GM12878 (cell line): ENCODE data around the gene CA5A. TPM values are rescaled to one million over a fixed set of nuclear protein-coding genes. Genes with fewer than 3 reads are reported as not detected.

Source experiments
- ATAC-seq: fragments of 200-7000 bp; cut with Tn5 transposase; 3 replicates; pipeline ENCODE4 v1.9.1; 2020; ENCODE audit warnings: mild to moderate bottlenecking, moderate library complexity
- BruUV-seq: library from RNA; stranded (reverse); fragments of 400-500 nt; replicated peaks from 2 replicates; lab custom pipeline; 2021; lab: Mats Ljungman, UMichigan
- CTCF ChIA-PET: fragments of 300-600 bp; sonication (Branson Sonifier 250); formaldehyde crosslinking; extraction: SDS; loops from one replicate; lab custom pipeline; 2021; ENCODE audit warnings: inconsistent platforms; lab: Yijun Ruan, JAX
- POLR2A ChIA-PET: fragments of 350-600 bp; formaldehyde crosslinking; extraction: SDS; loops from one replicate; lab custom pipeline; 2021; ENCODE audit warnings: inconsistent platforms; lab: Charles Lee
- RAD21 ChIA-PET: fragments of 300-600 bp; sonication (Branson Sonifier 250); formaldehyde crosslinking; loops from one replicate; lab custom pipeline; 2023; ENCODE audit warnings: antibody characterized with exemption; ENCODE audit not compliant: unreplicated experiment; lab: Charles Lee
- SMC1A ChIA-PET: fragments of 300-600 bp; sonication (Branson Sonifier 250); formaldehyde crosslinking; loops from one replicate; lab custom pipeline; 2023; ENCODE audit not compliant: unreplicated experiment, uncharacterized antibody; lab: Charles Lee
- DNase-seq: peaks from one replicate; pipeline ENCODE4 v3.0.0-alpha.2; 2011; ENCODE audit warnings: low read depth, low spot score
- FAIRE-seq: peaks from 3 replicates; lab custom pipeline; 2011; peaks lifted over from hg19 to GRCh38; lab: Jason Lieb, UNC
- H2AFZ ChIP-seq: 2 replicates; pipeline ENCODE4 v1.6.0; 2011; ENCODE audit warnings: low read depth, low read length, control low read depth; ENCODE audit not compliant: control insufficient read depth
- H3K27ac ChIP-seq: 2 replicates; pipeline ENCODE4 v1.5.1; 2011; ENCODE audit warnings: control low read depth; ENCODE audit not compliant: control insufficient read depth, insufficient read depth
- H3K27me3 ChIP-seq, 2 experiments: replicated peaks in 1 of 2; 2 replicates each; pipeline versions ENCODE4 v1.6.0 to v1.6.1; 2011; ENCODE audit warnings: low read length in 1 of 2; ENCODE audit not compliant: control insufficient read depth in 2 of 2, insufficient read depth in 2 of 2
- H3K36me3 ChIP-seq, 2 experiments: 2 replicates each; pipeline ENCODE4 v1.5.1; 2011; ENCODE audit warnings: low read length in 1 of 2; ENCODE audit not compliant: control insufficient read depth in 2 of 2, insufficient read depth in 2 of 2
- H3K4me1 ChIP-seq: 2 replicates; pipeline ENCODE4 v1.6.1; 2011; ENCODE audit warnings: mild to moderate bottlenecking, low read length, moderate library complexity, mixed read lengths; ENCODE audit not compliant: control insufficient read depth, insufficient read depth
- H3K4me2 ChIP-seq: 2 replicates; pipeline ENCODE4 v1.6.0; 2011; ENCODE audit warnings: control low read depth; ENCODE audit not compliant: control insufficient read depth, insufficient read depth
- H3K4me3 ChIP-seq: fragments of 200-600 bp; sonication (generic); 2 replicates; pipeline ENCODE4 v1.5.1; 2016
- H3K79me2 ChIP-seq: 2 replicates; pipeline ENCODE4 v1.6.0; 2011; ENCODE audit warnings: low read length; ENCODE audit not compliant: control insufficient read depth, insufficient read depth
- H3K9ac ChIP-seq: 2 replicates; pipeline ENCODE4 v1.8.0; 2011; ENCODE audit warnings: low read length, control low read depth, mixed read lengths; ENCODE audit not compliant: control insufficient read depth, insufficient read depth
- H3K9me3 ChIP-seq: replicated peaks from 3 replicates; pipeline ENCODE4 v1.5.1; 2011; ENCODE audit warnings: mild to moderate bottlenecking, low read length; ENCODE audit not compliant: control insufficient read depth, insufficient read depth
- H4K20me1 ChIP-seq: 2 replicates; pipeline ENCODE4 v1.6.0; 2011; ENCODE audit not compliant: control insufficient read depth, insufficient read depth
- BCL3 ChIP-seq: IDR thresholded peaks from 2 replicates; pipeline ENCODE4 v1.6.1; 2011; ENCODE audit warnings: borderline replicate concordance, low read depth, mild to moderate bottlenecking, moderate library complexity, low read length; ENCODE audit not compliant: insufficient read depth, poor library complexity, severe bottlenecking
- BCLAF1 ChIP-seq: fragments of 450-650 bp; IDR thresholded peaks from 2 replicates; pipeline ENCODE4 v1.6.1; 2017; ENCODE audit warnings: antibody characterized with exemption, mild to moderate bottlenecking, moderate library complexity
- JUND ChIP-seq: IDR thresholded peaks from 2 replicates; pipeline ENCODE4 v1.6.1; 2012; ENCODE audit warnings: low read depth, mild to moderate bottlenecking, low read length, improper control_type of control experiment, moderate library complexity
- MTA3 ChIP-seq: IDR thresholded peaks from 2 replicates; pipeline ENCODE4 v1.6.1; 2012; ENCODE audit warnings: low read length, inconsistent platforms, borderline replicate concordance
- NFXL1 ChIP-seq: fragments of 450-650 bp; IDR thresholded peaks from 2 replicates; pipeline ENCODE4 v1.6.1; 2017; ENCODE audit warnings: antibody characterized with exemption, mild to moderate bottlenecking, borderline replicate concordance
- NFYA ChIP-seq: IDR thresholded peaks from 2 replicates; pipeline ENCODE4 v1.6.1; 2011; ENCODE audit warnings: low read depth, mild to moderate bottlenecking, low read length, improper control_type of control experiment, borderline replicate concordance
- NFYB ChIP-seq: IDR thresholded peaks from 2 replicates; pipeline ENCODE4 v1.6.1; 2011; ENCODE audit warnings: low read depth, mild to moderate bottlenecking, low read length, improper control_type of control experiment, moderate library complexity; ENCODE audit not compliant: insufficient read depth
- POLR2AphosphoS5 ChIP-seq: IDR thresholded peaks from 2 replicates; pipeline ENCODE4 v1.6.1; 2011; ENCODE audit warnings: mild to moderate bottlenecking, low read length, inconsistent platforms
- PRDM15 ChIP-seq: fragments of 450-650 bp; formaldehyde crosslinking; IDR thresholded peaks from 2 replicates; pipeline ENCODE4 v1.4.0; 2020; ENCODE audit warnings: mild to moderate bottlenecking, moderate library complexity
- RUNX3 ChIP-seq: IDR thresholded peaks from 2 replicates; pipeline ENCODE4 v1.6.1; 2012; ENCODE audit warnings: low read length, inconsistent platforms
- SPI1 ChIP-seq: IDR thresholded peaks from 2 replicates; pipeline ENCODE4 v1.6.1; 2011; ENCODE audit warnings: low read depth, mild to moderate bottlenecking, low read length, moderate library complexity, borderline replicate concordance; ENCODE audit not compliant: insufficient read depth
- SREBF1 ChIP-seq: IDR thresholded peaks from 2 replicates; pipeline ENCODE4 v1.6.1; 2012; ENCODE audit warnings: mild to moderate bottlenecking, low read length
- TCF7 ChIP-seq: IDR thresholded peaks from 2 replicates; pipeline ENCODE4 v1.6.1; 2014; ENCODE audit warnings: antibody characterized with exemption, borderline replicate concordance
- WGBS: methylation state at CpG from one replicate; pipeline ENCODE4 v1.1.6; 2016; ENCODE audit warnings: low lambda C conversion rate; ENCODE audit not compliant: insufficient replicate concordance, insufficient coverage; ENCODE audit errors: missing lambda C conversion rate; 5-methylcytosine and 5-hydroxymethylcytosine counted together
- in situ Hi-C: fragments of 300-500 bp; cut with MboI; formaldehyde crosslinking; loops from 9 replicates; pipeline ENCODE4 v1.14.3; 2018; ENCODE audit warnings: mixed read lengths
- intact Hi-C: fragments of 100-400 bp; cut with micrococcal nuclease; formaldehyde crosslinking; loops from one replicate; pipeline ENCODE4 v1.14.2; 2022; ENCODE audit not compliant: unreplicated experiment
- polyA plus RNA-seq, 11 experiments: library from polyadenylated mRNA; depleted of rRNA in 4 of 11; unstranded in 6 of 11; stranded (reverse) in 5 of 11; fragments of >200 nt; fragmentation: Nextera tagmentation in 4 of 11; fragmentation: Illumina TruSeq in 1 of 11; extraction: Ambion mirVana in 4 of 11; extraction: Trizol in 1 of 11; gene quantifications; 1 replicate in 1 of 11; 2 replicates in 10 of 11; pipeline versions ENCODE4 v1.2.1 to v1.2.3, GENCODE V29; 2011 to 2016; ENCODE audit warnings: inconsistent platforms in 2 of 11, missing spikeins in 2 of 11, low read depth in 1 of 11
- total RNA-seq, 4 experiments: library from RNA; depleted of rRNA in 3 of 4; stranded (reverse); fragments of >200 nt in 3 of 4; fragmentation: Illumina TruSeq in 1 of 4; extraction: Trizol in 1 of 4; gene quantifications; 2 replicates each; pipeline versions ENCODE4 v1.2.1 to v1.2.3, GENCODE V29; 2013 to 2021
- TF ChIP-seq, protein P1 (sequence below): fragments of 450-650 bp; IDR thresholded peaks from 2 replicates; pipeline ENCODE4 v1.6.1; 2017; ENCODE audit warnings: mild to moderate bottlenecking, low read depth, inconsistent platforms; ENCODE audit not compliant: poor library complexity, severe bottlenecking

CA5A gene
- total and polyA plus RNA-seq, 10 of the 15 experiments (the other 5 are each of a cell fraction or from before 2014, with no cell fraction given) = not detected

- peak overlapping the region; percentile 81 for H3K27ac ChIP-seq
- H3K4me2 ChIP-seq = peak overlapping the region; percentile 93
- H3K9me3 ChIP-seq = no peaks in the 10 kb centered on the region
- no peaks in the 10 kb centered on the region for H3K27me3 ChIP-seq
- FAIRE-seq (no peak), ATAC-seq (no peak), DNase-seq (no peak)
- RAD21 ChIA-PET = interaction anchor here (1.2 kb wide), 1 partner anchor 177 kb away, joined by 4 read pairs; no protein-coding TSS in a partner anchor
- SMC1A ChIA-PET = interaction anchor here (1.7 kb wide), 1 partner anchor 177 kb away, joined by 4 read pairs; no protein-coding TSS in a partner anchor
- intact Hi-C loops (loop anchor here (5.0 to 10.0 kb wide), 2 partner anchors 89 to 481 kb away; no protein-coding TSS in a partner anchor), in situ Hi-C loops (loop anchor here (25.0 kb wide), 1 partner anchor 481 kb away; no protein-coding TSS in a partner anchor)
- H3K36me3 ChIP-seq = peaks cover 0 to 10% of the 10 kb centered on the region in 2 experiments; a peak in 3 of 4 replicates
- CTCF ChIA-PET = interaction anchor here (0.6 to 1.9 kb wide), 5 partner anchors 10 to 177 kb away, joined by 3 to 6 read pairs (median 4); no protein-coding TSS in a partner anchor
- WGBS = 46% methylated on average over 3 of the region's 3 CpGs
- peak overlapping the region; percentile 68 for H3K9ac ChIP-seq
- peak overlapping the region; percentile 56 for H3K4me3 ChIP-seq
- no peak overlapping the region for H2AFZ ChIP-seq
- peaks cover 20% of the 10 kb centered on the region for H3K4me1 ChIP-seq
- no peaks in the 10 kb centered on the region for H4K20me1 ChIP-seq
- no TSS peak for BruUV-seq
- POLR2A ChIA-PET = no interaction called here
- H3K79me2 ChIP-seq = peaks cover 81% of the 10 kb centered on the region
- TF ChIP-seq POLR2AphosphoS5 (no peak), MTA3 (0 out of 2 replicates have a peak, but pooled peaks have one; percentile 14), NFYA (no peak), PRDM15 (CRISPR knock-in tag) (no peak), BCLAF1 (no peak), JUND (no peak), NFXL1 (no peak), BCL3 (no peak), RUNX3 (no peak), SPI1 (peak; percentile 57; the same call in 1 of the 2 replicates), NFYB (no peak), TCF7 (no peak), SREBF1 (no peak)
- TF ChIP-seq, protein P1, sequence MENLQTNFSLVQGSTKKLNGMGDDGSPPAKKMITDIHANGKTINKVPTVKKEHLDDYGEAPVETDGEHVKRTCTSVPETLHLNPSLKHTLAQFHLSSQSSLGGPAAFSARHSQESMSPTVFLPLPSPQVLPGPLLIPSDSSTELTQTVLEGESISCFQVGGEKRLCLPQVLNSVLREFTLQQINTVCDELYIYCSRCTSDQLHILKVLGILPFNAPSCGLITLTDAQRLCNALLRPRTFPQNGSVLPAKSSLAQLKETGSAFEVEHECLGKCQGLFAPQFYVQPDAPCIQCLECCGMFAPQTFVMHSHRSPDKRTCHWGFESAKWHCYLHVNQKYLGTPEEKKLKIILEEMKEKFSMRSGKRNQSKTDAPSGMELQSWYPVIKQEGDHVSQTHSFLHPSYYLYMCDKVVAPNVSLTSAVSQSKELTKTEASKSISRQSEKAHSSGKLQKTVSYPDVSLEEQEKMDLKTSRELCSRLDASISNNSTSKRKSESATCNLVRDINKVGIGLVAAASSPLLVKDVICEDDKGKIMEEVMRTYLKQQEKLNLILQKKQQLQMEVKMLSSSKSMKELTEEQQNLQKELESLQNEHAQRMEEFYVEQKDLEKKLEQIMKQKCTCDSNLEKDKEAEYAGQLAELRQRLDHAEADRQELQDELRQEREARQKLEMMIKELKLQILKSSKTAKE = no peak
Measured at GRCh38 chr16:87956098-87956364, 19.7 kb upstream of the CA5A start.
